ENCODE results near the gene ABCC3.

The ABCC3 gene

DNA sequence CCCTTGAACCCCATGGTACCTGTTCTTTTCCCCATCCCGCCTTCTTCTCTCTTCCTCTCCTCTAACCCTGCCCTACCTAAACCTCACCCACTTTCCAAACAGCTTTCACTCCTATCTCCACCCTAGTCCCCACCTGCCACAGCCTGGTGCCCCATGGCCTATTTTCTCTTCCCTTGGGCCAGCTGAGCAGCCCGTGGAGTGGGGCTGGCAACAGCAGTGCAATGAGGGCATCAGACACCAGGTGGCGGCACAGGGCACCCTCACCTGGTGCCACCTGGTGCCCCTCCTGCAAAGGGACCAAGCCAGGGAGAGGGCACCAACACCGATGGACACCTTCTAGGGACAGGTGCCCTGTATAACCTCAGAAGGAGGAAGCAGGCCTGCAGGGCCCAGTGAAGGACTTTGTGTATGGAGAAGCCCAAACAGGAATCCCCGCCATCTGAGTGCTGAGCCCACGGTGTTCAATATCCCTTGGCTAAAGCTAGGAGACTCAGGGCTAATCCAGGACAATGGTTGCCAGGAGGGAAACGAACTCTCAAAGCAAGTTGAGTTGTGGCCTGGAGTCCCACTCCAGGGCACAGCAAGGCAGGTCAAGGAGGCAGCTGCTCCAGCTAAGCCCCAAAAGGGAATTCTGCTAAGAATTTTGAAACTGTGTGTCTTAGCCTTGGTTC is 4.0 kb upstream of the ABCC3 start:
- peak; percentile 29 to 78 for DNase-seq

DNA sequence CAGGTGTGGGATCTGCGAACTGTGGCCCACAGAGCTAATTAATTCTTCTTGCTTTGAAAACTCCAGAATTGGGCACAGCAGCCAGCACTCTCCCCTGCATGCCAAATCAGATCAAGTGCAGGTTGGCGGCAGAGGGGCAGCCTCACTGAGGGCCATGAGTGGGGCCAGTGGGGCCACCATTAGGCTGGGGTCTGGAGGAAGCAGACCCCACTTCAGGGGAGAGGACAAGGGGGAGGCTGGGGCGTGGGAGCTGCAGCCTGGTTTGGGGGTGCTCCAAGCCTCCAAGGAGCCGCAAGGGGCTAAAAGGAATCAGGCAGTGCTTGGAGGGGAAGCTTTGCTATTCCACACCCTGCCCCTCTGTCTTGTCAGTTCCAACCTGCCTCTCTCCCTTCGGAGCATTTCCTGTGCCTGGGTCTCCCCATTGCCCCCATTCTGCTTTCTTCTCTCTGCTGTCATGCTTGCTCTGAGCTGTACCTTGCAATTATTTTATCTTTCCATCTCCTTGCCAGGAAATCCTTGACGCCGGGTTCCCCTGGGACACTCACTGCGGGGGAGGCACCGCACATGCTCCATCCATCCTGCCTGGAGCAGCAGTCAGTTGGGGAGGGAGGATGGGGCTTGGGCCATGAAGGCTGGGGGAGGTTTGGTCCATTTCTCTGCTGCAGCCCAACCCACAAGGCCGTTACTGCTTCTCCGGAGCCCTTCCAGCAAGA is 3.3 kb upstream of the ABCC3 start:
- DNase-seq: no peak

DNA sequence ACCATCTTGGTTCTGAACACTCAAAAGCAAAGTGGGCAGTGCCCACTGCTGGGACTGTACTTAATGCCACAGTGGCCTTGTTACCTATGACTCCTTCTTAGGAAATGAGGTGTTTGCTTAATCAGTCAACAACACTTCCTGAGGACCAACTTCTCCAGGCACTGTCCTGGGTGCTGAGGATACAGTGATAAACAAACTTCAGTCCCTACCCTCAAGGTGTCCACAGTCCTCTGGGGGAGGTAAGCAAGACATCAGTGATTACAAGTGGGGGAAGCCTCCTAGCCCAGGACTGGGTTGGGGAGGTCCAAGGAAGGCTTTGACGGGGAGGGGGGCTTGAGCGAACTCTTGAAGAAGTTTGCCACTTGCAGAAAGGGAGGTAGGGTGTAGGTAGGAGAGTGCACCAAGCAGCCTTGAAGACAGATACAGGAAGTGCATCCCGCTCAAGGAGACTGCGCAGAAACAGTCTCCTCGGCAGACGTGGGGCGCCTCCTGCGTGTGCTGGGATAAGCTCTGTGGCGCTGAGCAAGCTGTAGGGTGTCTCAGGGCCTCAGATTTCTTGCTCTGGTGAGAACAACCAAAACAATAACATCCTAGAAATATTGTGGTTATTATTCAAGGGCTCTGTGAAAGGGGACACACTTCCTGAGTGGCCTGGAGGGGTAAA is 2.6 kb upstream of the ABCC3 start:
- no peak for DNase-seq

DNA sequence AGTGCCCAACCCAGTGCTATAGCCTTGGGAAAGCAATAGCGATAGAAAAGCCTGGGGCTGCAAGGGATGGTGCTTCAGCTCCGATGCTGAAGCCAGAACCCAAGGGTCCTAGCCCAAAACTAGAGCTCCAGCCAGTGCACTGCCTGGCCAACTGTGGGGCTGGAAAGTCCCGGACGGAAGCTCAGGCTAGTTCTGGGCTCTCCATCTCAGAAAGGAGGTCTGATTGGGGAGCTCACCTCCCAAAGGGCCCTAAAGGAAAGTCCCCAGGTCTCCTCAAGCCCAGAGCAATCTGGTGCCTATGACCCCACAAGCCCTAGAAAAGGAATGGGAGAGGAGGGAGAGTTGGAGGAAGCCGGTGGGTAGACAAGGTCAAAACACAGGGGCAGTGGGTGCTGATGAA is 2.0 kb upstream of the ABCC3 start:
- DNase-seq: no peak

DNA sequence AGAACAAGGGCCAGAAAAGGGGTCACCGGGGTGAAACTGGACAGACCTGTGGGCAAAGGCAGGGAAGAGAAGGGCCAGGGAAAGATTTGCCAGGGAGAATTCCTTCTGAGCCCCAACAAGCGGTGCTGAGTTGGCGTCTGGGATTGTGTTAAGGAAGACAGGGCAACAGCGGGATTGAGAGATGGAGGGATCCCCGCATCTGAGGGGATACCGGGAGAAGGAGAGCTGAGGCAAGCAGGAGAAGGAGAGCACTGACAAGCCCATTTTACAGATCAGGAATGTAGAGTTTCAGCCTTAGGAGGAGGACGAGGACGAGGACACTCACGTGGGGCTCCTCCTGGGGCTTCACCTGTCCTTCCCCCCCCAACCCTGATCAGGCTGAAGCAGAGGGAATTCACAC is 998 bp upstream of the ABCC3 start:
- no peak for DNase-seq

DNA sequence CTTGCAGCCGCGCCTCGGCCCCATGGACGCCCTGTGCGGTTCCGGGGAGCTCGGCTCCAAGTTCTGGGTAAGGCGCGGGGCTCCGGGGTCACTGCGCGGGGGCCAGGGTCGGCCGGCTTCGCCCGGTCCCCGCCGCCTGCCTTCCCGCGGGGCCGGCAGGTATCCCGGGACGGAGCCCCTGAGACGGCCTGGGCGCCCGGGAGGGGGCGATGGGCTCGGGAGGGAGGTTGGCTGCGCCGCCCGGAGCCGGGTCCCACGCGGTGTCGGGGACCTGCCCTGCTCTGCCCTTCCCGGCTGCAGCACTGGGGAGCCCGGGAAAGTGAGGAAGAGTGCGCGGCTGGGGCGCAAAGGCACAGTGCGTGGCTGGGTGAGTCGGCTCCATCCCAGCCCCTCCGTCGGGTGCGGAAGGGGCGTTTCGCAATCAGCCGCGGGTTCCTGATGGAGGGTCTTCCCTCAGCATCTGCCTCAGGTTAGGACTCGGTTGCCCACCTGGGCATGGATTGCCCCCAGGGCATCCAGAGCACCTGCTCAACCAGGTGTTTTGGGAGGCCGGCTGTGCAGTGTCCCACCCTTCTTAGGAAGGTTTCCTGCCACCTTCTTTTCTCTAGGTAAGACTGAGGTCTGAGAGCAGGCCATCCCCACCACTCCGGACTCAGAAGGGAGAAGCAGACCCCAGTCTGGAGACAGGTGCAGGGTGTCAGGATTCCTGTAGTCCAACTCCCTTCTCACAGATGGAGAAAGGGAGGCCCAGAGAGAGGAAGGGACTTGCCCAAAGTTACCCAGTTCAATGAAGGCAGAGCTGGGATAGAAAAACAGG is 442 bp downstream of the ABCC3 start:
- peak in 1 of 2 experiments; percentile 69 for DNase-seq

DNA sequence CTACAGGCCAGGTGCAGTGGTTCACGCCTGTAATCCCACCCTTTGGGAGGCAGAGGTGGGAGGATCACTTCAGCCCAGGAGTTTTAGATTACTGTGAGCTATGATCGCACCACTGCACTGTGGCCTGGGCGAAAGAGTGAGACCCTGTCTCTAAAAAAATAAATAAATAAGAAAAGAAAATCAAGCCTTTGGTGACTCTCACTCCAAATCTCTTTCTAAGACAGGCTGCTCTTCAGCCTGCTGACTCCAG is 976 bp downstream of the ABCC3 start:
- DNase-seq: no peak

DNA sequence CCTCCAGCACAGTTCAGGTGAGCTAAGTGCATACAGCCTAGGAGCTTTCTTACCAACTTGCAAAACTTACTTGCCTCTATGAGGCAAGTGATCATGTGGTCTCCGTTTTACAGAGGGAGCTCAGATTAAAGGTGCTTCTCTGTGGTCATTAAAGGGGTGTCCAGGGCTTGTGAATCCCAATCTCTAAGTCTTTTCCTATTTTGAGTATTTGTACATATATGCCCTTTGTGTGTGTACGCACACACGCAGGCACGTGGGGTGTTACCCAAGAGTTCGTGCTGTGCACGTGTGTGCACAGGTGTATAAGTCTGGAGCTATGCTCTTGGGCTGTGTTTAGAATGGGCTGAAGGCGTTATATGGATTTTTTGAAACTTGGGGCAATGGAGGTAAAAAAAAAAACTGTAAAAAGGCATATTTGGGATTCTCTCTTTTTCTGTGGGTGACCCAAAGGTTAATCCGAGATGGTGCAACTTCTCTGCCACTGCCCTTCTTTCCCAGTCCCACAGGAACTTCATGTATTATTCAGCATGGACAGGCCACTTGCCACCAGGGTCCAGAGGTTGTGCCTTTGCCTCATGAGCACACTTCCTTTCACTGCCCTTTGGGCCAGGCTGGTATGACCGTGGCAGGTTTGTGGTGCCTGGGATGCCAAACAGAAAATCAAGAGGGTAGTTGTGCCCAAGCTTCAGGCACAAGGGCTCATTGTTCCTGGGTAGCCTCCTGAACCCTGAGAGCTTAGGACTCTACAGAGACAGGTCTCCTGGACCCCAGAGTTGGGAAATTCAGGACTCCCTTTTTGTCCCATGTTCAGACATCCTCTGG is 1.5 kb downstream of the ABCC3 start:
- no peak for DNase-seq

DNA sequence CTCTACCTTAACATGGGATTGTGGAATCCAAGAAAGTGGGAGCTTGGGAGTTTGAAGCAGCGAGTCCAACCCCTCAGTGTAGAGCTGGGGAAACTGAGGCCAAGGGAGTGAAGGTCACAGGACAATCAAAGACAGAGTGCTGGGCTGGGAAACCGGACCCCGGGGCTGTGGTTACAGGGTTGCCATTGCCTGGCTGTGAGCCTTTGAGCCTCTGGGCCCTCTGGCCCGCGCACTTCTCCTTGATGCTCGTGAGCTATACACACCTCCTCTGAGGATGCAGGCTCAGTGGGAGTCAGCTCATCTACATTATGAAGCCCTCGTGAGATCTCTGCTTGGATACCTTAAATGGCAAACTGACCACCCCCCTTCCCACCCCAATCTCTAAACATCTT is 2.1 kb downstream of the ABCC3 start:
- no peak for DNase-seq

DNA sequence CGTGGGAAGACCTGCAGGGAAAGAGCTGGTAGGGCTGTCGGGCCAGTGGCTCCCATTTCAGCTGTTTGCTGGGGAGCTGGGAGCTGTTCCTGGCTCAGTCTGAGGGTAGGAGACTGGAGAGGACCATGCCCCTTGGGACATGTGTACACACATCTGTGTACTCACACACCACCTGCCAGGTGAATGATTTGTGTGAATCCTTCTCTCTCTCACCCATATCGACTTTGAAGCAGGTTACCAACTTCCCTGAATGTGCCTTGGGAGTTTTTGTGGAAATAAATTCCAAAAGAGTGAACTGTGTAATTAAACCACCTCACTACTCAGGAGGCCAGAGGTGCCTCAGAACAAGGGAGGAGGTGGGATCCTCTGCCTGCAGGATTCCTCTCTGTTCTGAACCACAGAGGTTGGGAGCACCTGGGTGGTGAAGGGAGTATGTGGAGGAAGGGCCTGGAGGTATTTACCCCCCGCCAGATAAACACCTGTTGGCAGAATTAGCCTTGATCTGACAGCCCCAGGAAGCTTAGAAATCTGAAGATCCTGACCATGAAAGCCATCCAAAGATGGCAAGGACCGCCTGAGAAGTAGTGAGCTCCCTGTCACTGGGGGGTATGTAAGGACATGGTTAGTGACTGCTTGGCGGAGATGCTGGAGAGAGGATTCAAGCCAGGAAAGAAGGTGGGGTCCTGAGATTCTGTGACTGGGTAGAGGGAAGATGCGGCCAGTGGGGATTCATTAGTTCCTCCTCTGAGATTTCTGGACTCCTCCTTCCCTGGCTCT is 3.3 kb downstream of the ABCC3 start:
- DNase-seq: peak in 1 of 2 experiments; percentile 54

DNA sequence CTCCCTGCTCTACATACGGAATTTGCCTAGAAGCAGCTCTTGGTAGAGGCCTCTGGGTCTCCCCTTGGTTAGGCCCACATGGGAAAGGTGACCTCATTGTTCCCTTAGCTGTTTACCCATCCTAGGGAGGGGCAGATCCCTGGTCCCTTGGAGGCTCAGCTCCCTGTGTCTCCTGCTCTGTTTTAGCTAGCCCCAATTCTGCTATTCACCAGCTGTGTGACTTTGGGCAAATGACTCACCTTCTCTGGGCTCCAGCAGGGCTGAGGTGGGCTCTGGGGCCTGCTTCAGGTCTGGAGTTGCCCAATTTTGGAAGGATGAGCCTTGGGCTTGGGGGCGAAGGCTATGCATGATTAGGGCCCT is 3.9 kb downstream of the ABCC3 start:
- DNase-seq: peak in 1 of 2 experiments; percentile 27

DNA sequence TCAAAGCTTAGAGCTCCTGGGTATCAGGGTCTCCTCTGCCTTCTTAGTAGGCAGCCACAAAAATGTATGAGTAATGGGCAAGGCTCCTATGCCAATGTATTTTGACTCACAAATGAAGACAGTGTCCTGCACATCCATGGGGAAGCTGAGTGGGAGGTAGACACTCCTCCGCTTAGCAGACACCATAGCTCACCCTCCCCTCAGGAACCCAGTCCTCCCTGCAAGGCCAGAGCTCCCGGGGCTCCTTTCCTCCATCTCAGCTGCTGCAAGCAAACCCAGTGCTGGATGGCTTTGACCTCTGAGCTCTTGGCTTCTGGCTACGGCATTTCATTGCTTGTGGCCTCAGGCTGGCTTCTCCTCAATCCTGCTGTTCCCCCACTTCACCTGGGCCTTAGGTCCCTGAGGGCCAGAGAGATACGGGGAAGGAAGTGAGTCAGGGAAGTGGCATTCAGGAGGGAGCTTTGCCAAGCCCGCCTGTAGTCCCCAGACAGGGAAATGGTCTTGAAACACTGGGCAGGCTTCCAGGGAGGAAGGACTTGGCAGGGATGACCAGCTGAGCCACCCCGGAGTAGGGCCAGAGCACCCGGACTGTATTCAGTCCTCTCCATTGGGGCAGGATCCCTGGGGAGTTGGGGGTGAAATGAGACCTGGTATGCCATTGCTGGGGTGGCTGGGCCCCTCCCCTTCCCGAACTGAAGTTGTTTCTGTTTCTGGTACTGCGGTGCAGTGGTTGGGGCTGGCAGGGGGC is 4.5 kb downstream of the ABCC3 start:
- peak in 1 of 2 experiments; percentile 33 for DNase-seq

DNA sequence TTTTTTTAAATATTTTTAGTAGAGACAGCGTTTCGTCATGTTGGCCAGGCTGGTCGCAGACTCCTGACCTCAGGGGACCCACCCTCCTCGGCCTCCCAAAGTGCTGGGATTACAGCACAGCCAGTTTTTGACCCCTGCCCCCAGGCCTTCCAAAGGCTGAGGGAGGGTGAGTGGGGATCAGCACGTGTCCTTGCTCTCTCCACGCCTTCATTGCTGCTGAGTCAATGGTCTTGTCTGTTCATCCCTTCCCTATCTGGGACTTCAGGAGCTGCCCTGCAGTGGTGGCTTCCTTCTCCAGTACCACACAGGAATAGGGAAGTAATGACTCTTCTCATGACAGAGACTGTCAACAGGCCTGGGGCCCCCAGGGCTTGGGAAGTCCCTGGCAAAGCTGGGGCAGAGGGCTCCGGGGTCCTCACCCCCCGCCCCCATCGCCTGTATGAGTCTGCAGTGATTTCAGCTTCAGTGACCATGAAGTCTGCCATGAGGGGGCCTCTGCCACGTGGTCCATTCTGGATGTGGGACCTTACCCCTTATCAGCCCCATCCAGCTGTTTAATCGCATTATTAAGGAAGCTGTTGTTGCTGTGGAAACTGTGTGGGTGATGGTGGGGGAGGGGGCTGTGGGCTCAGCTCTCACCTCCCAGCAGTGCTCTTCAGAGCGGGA is 6.1 kb downstream of the ABCC3 start:
- DNase-seq: no peak

DNA sequence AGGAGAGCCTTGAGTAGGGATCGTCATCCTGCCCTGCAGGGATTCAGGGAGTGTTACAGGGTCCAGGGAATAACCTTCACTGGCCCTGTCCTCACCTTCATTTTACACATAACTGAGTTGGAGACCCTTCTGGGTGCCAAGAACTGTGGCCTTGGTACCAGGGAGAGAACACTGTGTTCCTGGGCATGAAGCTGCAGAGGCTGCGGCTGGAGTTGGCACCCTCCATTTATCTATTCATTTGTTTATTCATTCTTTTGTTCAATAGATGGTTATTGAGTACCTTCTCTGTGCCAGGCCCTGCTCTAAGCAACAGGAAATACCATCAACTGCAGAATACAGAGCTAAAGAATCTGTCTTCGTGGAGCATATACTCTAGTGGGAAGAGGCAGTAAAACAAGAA is 6.7 kb downstream of the ABCC3 start:
- DNase-seq: no peak

DNA sequence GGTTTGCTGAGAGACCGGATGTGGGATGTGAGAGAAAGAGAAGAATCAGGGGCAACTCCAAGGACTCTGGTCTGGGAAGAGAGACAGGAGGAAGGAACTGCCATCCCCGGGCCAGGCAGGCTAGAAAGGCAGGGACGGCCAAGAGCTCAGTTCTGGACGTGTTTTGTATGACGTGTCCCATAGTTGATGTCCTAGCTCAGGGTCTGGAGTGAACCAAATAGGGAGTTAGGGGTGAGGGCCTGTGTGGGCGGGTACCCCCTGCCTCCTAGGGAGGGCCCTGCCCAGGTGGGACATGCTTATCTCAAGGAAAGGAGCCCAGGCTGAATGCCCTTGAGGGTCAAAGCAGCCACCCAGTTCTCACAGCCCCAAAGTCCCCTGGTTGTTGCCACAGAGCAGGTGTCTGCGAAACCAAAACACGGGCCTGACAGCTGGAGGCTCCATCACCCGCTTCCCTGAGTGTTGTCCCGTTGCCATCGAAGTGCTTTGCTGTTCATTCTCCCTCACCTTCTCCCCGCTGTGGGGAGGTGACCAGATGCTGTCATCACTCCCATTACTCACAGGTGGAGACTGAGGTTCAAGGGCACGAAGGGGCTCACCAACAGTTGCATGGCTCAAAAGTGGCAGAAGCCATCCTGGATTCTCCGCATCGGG is 7.5 kb downstream of the ABCC3 start:
- DNase-seq: no peak

DNA sequence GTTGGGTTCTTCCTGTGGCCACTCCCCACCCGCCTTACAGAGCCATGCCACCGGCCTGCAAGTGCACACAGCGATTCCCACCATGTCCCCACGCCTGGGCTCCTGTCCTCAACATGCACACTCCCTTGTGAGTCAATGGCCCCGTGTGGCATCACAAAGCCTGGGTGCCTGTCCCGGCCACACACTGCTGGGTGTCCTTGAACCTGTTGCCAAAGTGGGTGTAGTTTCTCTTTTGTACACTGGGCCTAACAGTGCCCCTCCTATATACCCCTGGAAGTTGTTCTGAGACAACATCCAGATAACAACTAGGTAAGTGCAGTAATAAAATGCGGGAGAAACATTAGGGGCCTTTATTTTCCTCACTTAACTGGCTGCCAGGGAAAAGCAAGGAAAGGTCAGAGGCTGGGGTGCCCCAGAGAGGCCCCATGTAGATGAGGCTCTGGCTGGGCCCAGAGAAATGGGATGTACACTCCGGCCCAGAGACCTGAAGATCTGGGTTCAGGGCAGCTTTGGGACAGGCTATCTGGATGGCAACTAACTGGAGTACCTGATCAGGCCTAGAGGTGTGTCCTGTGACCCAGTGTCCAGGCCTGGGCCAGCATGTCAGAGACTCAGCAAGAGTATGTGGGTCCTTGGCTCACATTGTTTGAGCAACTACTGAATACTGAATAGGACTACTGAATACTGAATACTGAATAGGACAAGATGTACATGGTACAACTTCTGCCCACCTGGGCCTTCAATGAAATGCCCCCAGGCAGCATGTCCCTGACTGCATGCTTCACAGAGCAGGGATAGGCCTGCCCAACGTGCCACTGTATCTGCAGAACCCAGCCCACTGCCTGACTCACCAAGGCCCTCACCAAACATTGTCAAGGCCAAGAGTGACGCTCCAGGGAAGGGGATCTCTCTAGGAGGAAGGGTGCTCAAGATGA is 8.3 kb downstream of the ABCC3 start:
- no peak for DNase-seq

DNA sequence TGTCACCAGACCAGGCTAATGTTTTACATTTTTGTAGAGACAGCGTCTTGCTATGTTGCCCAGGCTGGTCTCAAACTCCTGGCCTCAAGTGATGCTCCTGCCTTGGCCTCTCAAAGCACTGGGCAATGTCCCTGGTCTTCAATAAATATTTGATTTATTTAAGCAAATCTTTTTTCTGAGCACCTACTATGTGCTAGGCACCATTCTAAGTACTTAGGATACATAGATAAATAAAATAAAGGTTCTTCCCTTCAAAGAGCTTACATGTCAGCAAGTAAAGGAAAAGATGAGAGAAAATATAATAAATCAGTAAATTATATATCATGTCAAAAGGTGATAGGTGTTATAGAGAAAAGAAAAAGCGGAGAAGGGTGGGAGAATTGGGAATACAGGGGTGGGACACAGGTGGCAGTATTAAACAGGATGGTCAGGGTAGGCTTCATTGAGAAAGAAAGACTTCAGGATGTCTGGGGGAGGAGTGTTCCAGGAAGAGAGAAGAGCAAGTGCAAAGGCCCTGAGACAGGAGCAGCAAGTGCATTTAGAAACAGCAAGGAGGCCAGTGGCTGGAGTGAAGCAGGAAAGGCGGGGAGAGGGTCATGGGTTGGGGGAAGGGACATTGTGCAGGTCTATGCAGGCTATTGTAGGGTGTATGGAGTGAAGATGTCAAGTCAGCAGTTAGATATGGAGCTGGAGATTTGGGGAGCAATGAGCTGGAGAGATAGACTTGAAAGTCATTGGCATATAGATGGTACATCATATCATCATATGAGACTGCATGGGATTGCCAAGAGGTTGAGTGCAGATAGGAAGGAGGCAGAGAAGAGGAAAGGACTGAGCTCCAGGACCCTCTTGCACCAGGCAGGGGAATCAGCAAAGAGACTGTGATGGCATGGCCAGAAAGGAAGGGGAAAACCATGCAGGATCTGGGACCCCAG is 11.3 kb downstream of the ABCC3 start:
- no peak for DNase-seq

DNA sequence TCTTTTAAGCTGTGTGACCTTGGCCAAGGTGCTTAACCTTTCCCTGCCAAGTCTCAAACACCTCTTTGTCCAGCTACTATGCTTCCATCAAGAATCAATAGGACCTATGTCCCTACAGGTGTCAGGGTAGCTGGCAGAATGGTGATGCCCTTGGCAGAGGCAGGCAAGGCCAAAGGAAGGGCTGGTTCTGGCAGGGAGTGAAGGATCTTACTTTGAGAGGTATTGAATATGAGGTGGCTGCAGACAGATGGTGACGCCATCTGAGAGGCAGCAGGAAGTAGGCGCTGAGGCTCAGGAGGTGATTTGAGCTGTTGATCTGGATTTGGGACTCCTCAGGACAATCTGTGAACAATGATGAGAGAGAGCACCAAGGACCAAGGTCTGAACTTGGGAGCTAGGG is 12.5 kb downstream of the ABCC3 start:
- no peak for DNase-seq

Measured in NCI-H526 (cell line).